ENCODE data around the gene KCNK18.

KCNK18 gene

GRCh38 chr10:117250411-117250810 lies 53.1 kb downstream of the KCNK18 start:
- DNase-seq: no peak

- DNase-seq: no peak
Measured at GRCh38 chr10:117253908-117254307, 56.6 kb downstream of the KCNK18 start.

- DNase-seq: no peak
Measured at GRCh38 chr10:117254338-117254737, 57.0 kb downstream of the KCNK18 start.

GRCh38 chr10:117254774-117255735 lies 57.8 kb downstream of the KCNK18 start:
- no peak for DNase-seq

- DNase-seq: no peak
Measured at GRCh38 chr10:117255835-117256460, 58.7 kb downstream of the KCNK18 start.

- no peak for DNase-seq
Measured at GRCh38 chr10:117256910-117257309, 59.6 kb downstream of the KCNK18 start.

- no peak for DNase-seq
Measured at GRCh38 chr10:117257721-117258120, 60.4 kb downstream of the KCNK18 start.

- no peak for DNase-seq
Measured at GRCh38 chr10:117259279-117259678, 62.0 kb downstream of the KCNK18 start.

Data from hypothalamus (tissue), 51 donors.